Measurements from ENCODE around the gene CAMK4. TPM values are rescaled to one million over a fixed set of nuclear protein-coding genes. Genes with fewer than 3 reads are reported as not detected.

The CAMK4 gene
- total and polyA plus RNA-seq, 9 of the 15 experiments (the other 6 are each of a cell fraction or from before 2014, with no cell fraction given): 0.35 TPM; not detected in 8

DNA sequence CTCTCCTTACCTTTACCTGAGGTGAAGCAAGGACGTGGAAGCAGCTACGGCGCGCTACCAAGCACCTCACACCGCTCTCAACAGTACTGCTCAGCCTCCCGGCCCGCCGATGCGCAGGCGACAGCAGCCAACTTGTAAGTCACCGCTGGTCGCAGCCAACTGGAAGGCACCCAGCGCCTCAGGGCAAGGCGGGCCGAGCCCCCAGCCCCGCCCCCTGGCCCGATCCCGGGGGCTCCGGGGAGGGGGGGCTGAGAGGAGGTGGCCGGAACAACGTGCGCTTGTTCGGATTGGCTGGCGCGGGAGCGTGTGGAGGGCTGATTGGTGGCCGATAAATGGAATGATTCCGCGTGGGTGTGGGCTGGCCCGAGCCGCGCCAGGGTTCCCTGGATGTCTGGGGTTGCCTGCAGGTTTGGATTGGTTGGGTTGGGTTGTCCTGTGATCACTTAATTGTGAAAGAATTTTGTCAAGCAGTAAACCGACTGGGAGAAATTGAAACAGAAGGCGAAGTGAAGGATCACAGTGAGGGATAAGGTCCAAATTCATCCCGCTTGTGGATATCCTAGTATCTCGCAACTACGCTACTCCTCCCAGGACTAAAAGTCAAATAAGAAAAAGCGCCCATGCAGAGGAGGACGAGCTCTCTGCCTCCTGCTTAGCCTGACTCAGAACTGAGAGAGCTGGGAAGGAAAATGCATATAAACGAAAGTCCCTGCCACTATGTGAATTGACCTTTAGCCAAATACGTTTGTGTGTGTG lies 288.4 kb downstream of the CAMK4 start, which contains the start of gene STARD4 (continued):
- TF ChIP-seq CHD4 (IDR thresholded peaks at IDR 0.05; ENCODE audit: insufficient read depth, insufficient replicate concordance, low read depth, low read length, poor library complexity, severe bottlenecking): no peak
- no peak for TF ChIP-seq ZNF79 (CRISPR knock-in tag; IDR thresholded peaks at IDR 0.05; ENCODE audit: low read depth)
- TF ChIP-seq HDAC2 (IDR thresholded peaks at IDR 0.05): peak; percentile 72; the same call in 1 of the 2 replicates
- peak; percentile 90 to 91 for TF ChIP-seq NRF1 (conservative IDR thresholded peaks at IDR 0.05 in 1 of 2, IDR thresholded peaks at IDR 0.05 in 1 of 2)
- TF ChIP-seq HDAC3 (IDR thresholded peaks at IDR 0.05; ENCODE audit: borderline replicate concordance, partially characterized antibody): peak; percentile 47
- TF ChIP-seq, protein P1, sequence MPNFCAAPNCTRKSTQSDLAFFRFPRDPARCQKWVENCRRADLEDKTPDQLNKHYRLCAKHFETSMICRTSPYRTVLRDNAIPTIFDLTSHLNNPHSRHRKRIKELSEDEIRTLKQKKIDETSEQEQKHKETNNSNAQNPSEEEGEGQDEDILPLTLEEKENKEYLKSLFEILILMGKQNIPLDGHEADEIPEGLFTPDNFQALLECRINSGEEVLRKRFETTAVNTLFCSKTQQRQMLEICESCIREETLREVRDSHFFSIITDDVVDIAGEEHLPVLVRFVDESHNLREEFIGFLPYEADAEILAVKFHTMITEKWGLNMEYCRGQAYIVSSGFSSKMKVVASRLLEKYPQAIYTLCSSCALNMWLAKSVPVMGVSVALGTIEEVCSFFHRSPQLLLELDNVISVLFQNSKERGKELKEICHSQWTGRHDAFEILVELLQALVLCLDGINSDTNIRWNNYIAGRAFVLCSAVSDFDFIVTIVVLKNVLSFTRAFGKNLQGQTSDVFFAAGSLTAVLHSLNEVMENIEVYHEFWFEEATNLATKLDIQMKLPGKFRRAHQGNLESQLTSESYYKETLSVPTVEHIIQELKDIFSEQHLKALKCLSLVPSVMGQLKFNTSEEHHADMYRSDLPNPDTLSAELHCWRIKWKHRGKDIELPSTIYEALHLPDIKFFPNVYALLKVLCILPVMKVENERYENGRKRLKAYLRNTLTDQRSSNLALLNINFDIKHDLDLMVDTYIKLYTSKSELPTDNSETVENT (CRISPR knock-in tag; IDR thresholded peaks at IDR 0.05): 0 out of 2 replicates have a peak, but pooled peaks have one; percentile 65
- TF ChIP-seq ZNF224 (CRISPR knock-in tag; IDR thresholded peaks at IDR 0.05): no peak
- peak; percentile 42 for TF ChIP-seq ETV5 (CRISPR knock-in tag; IDR thresholded peaks at IDR 0.05; ENCODE audit: low read depth)
- peak; percentile 50; the same call in 1 of the 2 replicates for TF ChIP-seq NCOR1 (IDR thresholded peaks at IDR 0.05)
- TF ChIP-seq, protein P2, sequence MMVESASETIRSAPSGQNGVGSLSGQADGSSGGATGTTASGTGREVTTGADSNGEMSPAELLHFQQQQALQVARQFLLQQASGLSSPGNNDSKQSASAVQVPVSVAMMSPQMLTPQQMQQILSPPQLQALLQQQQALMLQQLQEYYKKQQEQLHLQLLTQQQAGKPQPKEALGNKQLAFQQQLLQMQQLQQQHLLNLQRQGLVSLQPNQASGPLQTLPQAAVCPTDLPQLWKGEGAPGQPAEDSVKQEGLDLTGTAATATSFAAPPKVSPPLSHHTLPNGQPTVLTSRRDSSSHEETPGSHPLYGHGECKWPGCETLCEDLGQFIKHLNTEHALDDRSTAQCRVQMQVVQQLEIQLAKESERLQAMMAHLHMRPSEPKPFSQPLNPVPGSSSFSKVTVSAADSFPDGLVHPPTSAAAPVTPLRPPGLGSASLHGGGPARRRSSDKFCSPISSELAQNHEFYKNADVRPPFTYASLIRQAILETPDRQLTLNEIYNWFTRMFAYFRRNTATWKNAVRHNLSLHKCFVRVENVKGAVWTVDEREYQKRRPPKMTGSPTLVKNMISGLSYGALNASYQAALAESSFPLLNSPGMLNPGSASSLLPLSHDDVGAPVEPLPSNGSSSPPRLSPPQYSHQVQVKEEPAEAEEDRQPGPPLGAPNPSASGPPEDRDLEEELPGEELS (CRISPR knock-in tag; IDR thresholded peaks at IDR 0.05; ENCODE audit: borderline replicate concordance): no peak
- TF ChIP-seq, protein P3, sequence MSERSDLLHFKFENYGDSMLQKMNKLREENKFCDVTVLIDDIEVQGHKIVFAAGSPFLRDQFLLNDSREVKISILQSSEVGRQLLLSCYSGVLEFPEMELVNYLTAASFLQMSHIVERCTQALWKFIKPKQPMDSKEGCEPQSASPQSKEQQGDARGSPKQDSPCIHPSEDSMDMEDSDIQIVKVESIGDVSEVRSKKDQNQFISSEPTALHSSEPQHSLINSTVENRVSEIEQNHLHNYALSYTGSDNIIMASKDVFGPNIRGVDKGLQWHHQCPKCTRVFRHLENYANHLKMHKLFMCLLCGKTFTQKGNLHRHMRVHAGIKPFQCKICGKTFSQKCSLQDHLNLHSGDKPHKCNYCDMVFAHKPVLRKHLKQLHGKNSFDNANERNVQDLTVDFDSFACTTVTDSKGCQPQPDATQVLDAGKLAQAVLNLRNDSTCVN (CRISPR knock-in tag; IDR thresholded peaks at IDR 0.05): 0 out of 2 replicates have a peak, but pooled peaks have one; percentile 78
- TF ChIP-seq, protein P4, sequence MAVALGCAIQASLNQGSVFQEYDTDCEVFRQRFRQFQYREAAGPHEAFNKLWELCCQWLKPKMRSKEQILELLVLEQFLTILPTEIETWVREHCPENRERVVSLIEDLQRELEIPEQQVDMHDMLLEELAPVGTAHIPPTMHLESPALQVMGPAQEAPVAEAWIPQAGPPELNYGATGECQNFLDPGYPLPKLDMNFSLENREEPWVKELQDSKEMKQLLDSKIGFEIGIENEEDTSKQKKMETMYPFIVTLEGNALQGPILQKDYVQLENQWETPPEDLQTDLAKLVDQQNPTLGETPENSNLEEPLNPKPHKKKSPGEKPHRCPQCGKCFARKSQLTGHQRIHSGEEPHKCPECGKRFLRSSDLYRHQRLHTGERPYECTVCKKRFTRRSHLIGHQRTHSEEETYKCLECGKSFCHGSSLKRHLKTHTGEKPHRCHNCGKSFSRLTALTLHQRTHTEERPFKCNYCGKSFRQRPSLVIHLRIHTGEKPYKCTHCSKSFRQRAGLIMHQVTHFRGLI (CRISPR knock-in tag; IDR thresholded peaks at IDR 0.05): no peak
- TF ChIP-seq CCAR2 (IDR thresholded peaks at IDR 0.05; ENCODE audit: low read depth, low read length): no peak
- peak; percentile 26; the same call in 1 of the 2 replicates for TF ChIP-seq SMARCC2 (IDR thresholded peaks at IDR 0.05; ENCODE audit: low read depth)
- TF ChIP-seq RAD51 (IDR thresholded peaks at IDR 0.05; ENCODE audit: borderline replicate concordance, low read depth): 0 out of 2 replicates have a peak, but pooled peaks have one; percentile 24
- TF ChIP-seq FOXK2 (conservative IDR thresholded peaks at IDR 0.05 in 1 of 2, IDR thresholded peaks at IDR 0.05 in 1 of 2; ENCODE audit: low read depth in 2 of 2): peak; percentile 39 to 49; a peak in 2 of 4 replicates
